B cell (primary cell): ENCODE data around the gene ZNF492. TPM values are rescaled to one million over a fixed set of nuclear protein-coding genes. Genes with fewer than 3 reads are reported as not detected.

ENCODE experiments used
- ATAC-seq: fragments of 200-7000 bp; cut with Tn5 transposase; one replicate; pipeline ENCODE4 v1.10.0; 2021; ENCODE audit warnings: low read depth, mild to moderate bottlenecking, moderate number of reproducible peaks, moderate library complexity
- CTCF ChIA-PET: fragments of 350-600 bp; sonication (Branson Sonifier 250); formaldehyde crosslinking; loops from one replicate; lab custom pipeline; 2021; ENCODE audit warnings: antibody characterized with exemption, inconsistent platforms; lab: Charles Lee
- POLR2A ChIA-PET: fragments of 350-600 bp; sonication (Branson Sonifier 250); formaldehyde crosslinking; loops from one replicate; lab custom pipeline; 2021; ENCODE audit warnings: antibody characterized with exemption; lab: Charles Lee
- DNase-seq: peaks from one replicate; pipeline ENCODE4 v3.0.0; 2013
- H2AFZ ChIP-seq: 2 replicates; pipeline ENCODE4 v1.6.1; 2012; ENCODE audit warnings: mild to moderate bottlenecking, low read depth, low read length; ENCODE audit not compliant: insufficient read depth, poor library complexity, severe bottlenecking
- H3K27ac ChIP-seq, 2 donors: 1 replicate in 1 of 2; 2 replicates in 1 of 2; pipeline ENCODE4 v1.5.1; 2012 to 2013; ENCODE audit warnings: low read length in 2 of 2, mild to moderate bottlenecking in 2 of 2, moderate library complexity in 1 of 2
- H3K27me3 ChIP-seq, 4 experiments: fragments of 200-600 bp in 1 of 4; sonication (generic) in 1 of 4; replicated peaks in 1 of 4; 1 replicate in 2 of 4; 2 replicates in 2 of 4; pipeline versions ENCODE4 v1.6.1 to v1.7.0; 2013 to 2016; ENCODE audit warnings: low read length in 3 of 4, mild to moderate bottlenecking in 2 of 4, mixed read lengths in 1 of 4, moderate library complexity in 1 of 4; ENCODE audit not compliant: insufficient read depth in 4 of 4, control insufficient read depth in 3 of 4; ENCODE audit errors: control extremely low read depth in 1 of 4
- H3K36me3 ChIP-seq, 2 experiments: replicated peaks in 1 of 2; 1 replicate in 1 of 2; 2 replicates in 1 of 2; pipeline versions ENCODE4 v1.6.1 to v1.7.1; 2013; ENCODE audit warnings: low read length in 1 of 2; ENCODE audit not compliant: insufficient read depth in 2 of 2, control insufficient read depth in 1 of 2; ENCODE audit errors: control extremely low read depth in 1 of 2, extremely low read depth in 1 of 2
- H3K4me1 ChIP-seq, 2 donors: fragments of 200-600 bp in 1 of 2; sonication (generic) in 1 of 2; 1 replicate in 1 of 2; 2 replicates in 1 of 2; pipeline versions ENCODE4 v1.5.1 to v1.6.1; 2013 to 2017; ENCODE audit warnings: low read length in 2 of 2; ENCODE audit not compliant: control insufficient read depth in 2 of 2, insufficient read depth in 2 of 2
- H3K4me2 ChIP-seq: replicated peaks from 2 replicates; pipeline ENCODE3; 2012; ENCODE audit warnings: mild to moderate bottlenecking, low read depth, low read length; ENCODE audit not compliant: poor library complexity, severe bottlenecking
- H3K4me3 ChIP-seq, 5 experiments: fragments of 200-600 bp in 1 of 5; sonication (generic) in 1 of 5; 1 replicate in 3 of 5; 2 replicates in 2 of 5; pipeline versions ENCODE4 v1.5.1 to v1.7.0; 2011 to 2016; ENCODE audit warnings: low read length in 4 of 5, mild to moderate bottlenecking in 4 of 5, low read depth in 2 of 5, control low read depth in 1 of 5, moderate library complexity in 1 of 5; ENCODE audit not compliant: insufficient read depth in 1 of 5; ENCODE audit errors: control extremely low read depth in 1 of 5, extremely low read depth in 1 of 5
- H3K79me2 ChIP-seq: fragments of 200-600 bp; sonication (generic); one replicate; pipeline ENCODE4 v1.6.0; 2016; ENCODE audit warnings: low read length; ENCODE audit not compliant: control insufficient read depth, insufficient read depth
- H3K9ac ChIP-seq: fragments of 200-600 bp; sonication (generic); 2 replicates; pipeline ENCODE4 v1.6.1; 2017; ENCODE audit warnings: mild to moderate bottlenecking, low read length, moderate library complexity
- H3K9me3 ChIP-seq, 3 donors: one replicate each; pipeline versions ENCODE4 v1.6.1 to v1.7.1; 2013; ENCODE audit warnings: low read length in 2 of 3; ENCODE audit not compliant: control insufficient read depth in 2 of 3, insufficient read depth in 1 of 3; ENCODE audit errors: control extremely low read depth in 1 of 3
- H4K20me1 ChIP-seq: 2 replicates; pipeline ENCODE4 v1.6.0; 2012; ENCODE audit warnings: mild to moderate bottlenecking, low read length; ENCODE audit not compliant: insufficient read depth, control insufficient read depth, poor library complexity, severe bottlenecking
- H3K27ac Mint-ChIP-seq: one replicate; pipeline ENCODE4 v1.8.0; 2021; ENCODE audit warnings: mixed read lengths
- H3K27me3 Mint-ChIP-seq: one replicate; pipeline ENCODE4 v1.8.0; 2021; ENCODE audit warnings: mixed read lengths
- H3K4me1 Mint-ChIP-seq: one replicate; pipeline ENCODE4 v1.8.0; 2021; ENCODE audit warnings: mixed read lengths
- H3K4me3 Mint-ChIP-seq: one replicate; pipeline ENCODE4 v1.8.0; 2021; ENCODE audit warnings: mixed read lengths
- H3K9me3 Mint-ChIP-seq: one replicate; pipeline ENCODE4 v1.8.0; 2022; ENCODE audit warnings: mixed read lengths; ENCODE audit not compliant: insufficient read depth
- CTCF ChIP-seq: fragments of 200-600 bp; IDR thresholded peaks from one replicate; pipeline ENCODE4 v1.8.0; 2022; ENCODE audit warnings: antibody characterized with exemption, mild to moderate bottlenecking
- EZH2 ChIP-seq: IDR thresholded peaks from 2 replicates; pipeline ENCODE4 v1.6.1; 2012; ENCODE audit warnings: borderline replicate concordance, low read depth, mild to moderate bottlenecking, moderate library complexity, low read length; ENCODE audit not compliant: insufficient read depth, poor library complexity, severe bottlenecking
- WGBS: methylation state at CpG from one replicate; pipeline ENCODE4 v1.1.5; 2013; ENCODE audit warnings: missing lambda C conversion rate; ENCODE audit not compliant: insufficient coverage; 5-methylcytosine and 5-hydroxymethylcytosine counted together
- intact Hi-C: fragments of 100-400 bp; cut with micrococcal nuclease; formaldehyde crosslinking; loops from one replicate; pipeline ENCODE4 v1.10.0; 2022
- polyA plus RNA-seq: library from polyadenylated mRNA; depleted of rRNA; stranded (reverse); fragments of >200 nt; gene quantifications from 2 replicates; pipeline ENCODE4 v1.2.3, GENCODE V29; 2012
- total RNA-seq, 2 donors: library from RNA; stranded (reverse); fragments of 120-200 nt in 1 of 2; gene quantifications; 1 replicate in 1 of 2; 2 replicates in 1 of 2; pipeline versions ENCODE4 v1.2.3 to v1.2.4, GENCODE V29; 2013 to 2022

The ZNF492 gene
- total and polyA plus RNA-seq, 2 donors (not counting 1 experiment from before 2014, with no cell fraction given) = 0.37 to 1.2 TPM

- H3K27me3 Mint-ChIP-seq = no peaks in the 10 kb centered on the region
- Histone ChIP-seq H3K27me3 (no peaks in the 10 kb centered on the region), H2AFZ (no peak overlapping the region), H3K79me2 (no peaks in the 10 kb centered on the region), H3K9ac (no peak overlapping the region), H3K4me3 (no peak overlapping the region), H3K9me3 (peaks cover 0 to 95% (median 0%) of the 10 kb centered on the region in 3 donors), H3K27ac (no peak overlapping the region), H3K4me2 (no peak overlapping the region), H3K36me3 (no peaks in the 10 kb centered on the region), H4K20me1 (no peaks in the 10 kb centered on the region), H3K4me1 (no peaks in the 10 kb centered on the region)
- TF ChIP-seq EZH2 (no peak), CTCF (no peak)
- DNase-seq = no peak
- no peak overlapping the region for H3K27ac Mint-ChIP-seq
- POLR2A ChIA-PET = no interaction called here
- H3K4me3 Mint-ChIP-seq = no peak overlapping the region
- WGBS = 78% methylated on average over 12 of the region's 14 CpGs
- CTCF ChIA-PET = no interaction called here
- H3K4me1 Mint-ChIP-seq = no peaks in the 10 kb centered on the region
- H3K9me3 Mint-ChIP-seq = peaks cover 9% of the 10 kb centered on the region
- no peak for ATAC-seq
- intact Hi-C loops = no loop called here
These were observed 30.3 kb upstream of the ZNF492 start for GRCh38 chr19:22603518-22604440.
